ENCODE measurements around the gene AP1G1.

GRCh38 chr16:71794943-71795342 is 13.7 kb downstream of the AP1G1 start:
- TF ChIP-seq YY1 (IDR thresholded peaks at IDR 0.05; ENCODE audit: insufficient read depth, insufficient read length) (no peak), ZNF274 (IDR thresholded peaks at IDR 0.05; ENCODE audit: low read depth, low read length) (no peak)

All from NT2/D1 (cell line).